Activated CD4-positive, alpha-beta T cell treated with anti-CD3 and anti-CD28 coated beads for 48 hours (primary cell): ENCODE measurements around the gene COL23A1.

Source experiments
- DNase-seq: peaks from one replicate; pipeline ENCODE4 v3.0.0-alpha.2; 2020

Gene COL23A1

DNA sequence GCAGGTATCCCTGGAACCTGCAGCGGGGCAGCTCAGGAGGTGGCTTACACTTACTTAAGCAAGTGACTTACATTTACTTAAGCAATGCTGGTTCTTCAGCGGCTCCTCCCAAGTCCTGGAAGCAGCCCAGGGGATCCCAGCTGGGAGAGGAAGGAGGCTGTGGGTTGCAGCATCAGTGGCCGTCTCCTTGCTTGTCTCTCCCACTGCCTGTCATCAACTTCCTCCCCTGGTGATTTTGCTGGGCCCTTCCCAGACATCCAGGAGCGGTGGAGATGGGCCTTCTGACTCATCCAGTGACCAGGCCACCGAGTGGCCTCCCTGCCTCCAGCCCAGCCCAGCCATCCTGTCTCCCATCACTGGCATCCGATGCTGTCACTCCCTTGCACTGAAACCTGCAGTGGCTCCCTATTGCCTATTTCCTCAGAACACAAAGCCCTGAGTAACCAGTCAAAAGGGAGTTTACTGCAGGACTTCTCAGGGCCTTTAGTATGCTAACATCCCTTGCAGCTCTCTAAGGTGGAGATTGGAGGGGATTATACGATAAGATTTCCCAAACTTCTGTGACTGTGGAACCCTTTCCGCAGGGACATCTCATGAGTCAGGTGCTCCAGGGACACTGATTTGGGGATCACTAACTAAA, 201.7 kb downstream of the COL23A1 start:
- DNase-seq: no peak

DNA sequence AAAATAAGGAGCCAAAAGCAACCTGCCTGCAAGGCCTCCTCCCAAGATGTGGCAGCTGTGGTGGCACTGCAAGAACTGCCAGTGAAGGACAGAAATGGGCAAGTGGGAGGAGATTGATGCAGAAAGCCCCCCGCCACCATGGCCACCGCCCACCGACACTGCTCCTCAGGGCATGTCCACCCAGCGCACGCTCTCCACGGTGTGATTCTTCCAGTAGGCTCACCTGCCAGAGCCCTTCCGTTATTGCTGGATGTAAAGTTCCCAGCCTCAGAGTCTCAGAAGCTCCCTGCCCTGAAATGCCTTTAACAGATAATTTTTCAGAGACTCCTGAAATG, 202.4 kb downstream of the COL23A1 start:
- DNase-seq: no peak

DNA sequence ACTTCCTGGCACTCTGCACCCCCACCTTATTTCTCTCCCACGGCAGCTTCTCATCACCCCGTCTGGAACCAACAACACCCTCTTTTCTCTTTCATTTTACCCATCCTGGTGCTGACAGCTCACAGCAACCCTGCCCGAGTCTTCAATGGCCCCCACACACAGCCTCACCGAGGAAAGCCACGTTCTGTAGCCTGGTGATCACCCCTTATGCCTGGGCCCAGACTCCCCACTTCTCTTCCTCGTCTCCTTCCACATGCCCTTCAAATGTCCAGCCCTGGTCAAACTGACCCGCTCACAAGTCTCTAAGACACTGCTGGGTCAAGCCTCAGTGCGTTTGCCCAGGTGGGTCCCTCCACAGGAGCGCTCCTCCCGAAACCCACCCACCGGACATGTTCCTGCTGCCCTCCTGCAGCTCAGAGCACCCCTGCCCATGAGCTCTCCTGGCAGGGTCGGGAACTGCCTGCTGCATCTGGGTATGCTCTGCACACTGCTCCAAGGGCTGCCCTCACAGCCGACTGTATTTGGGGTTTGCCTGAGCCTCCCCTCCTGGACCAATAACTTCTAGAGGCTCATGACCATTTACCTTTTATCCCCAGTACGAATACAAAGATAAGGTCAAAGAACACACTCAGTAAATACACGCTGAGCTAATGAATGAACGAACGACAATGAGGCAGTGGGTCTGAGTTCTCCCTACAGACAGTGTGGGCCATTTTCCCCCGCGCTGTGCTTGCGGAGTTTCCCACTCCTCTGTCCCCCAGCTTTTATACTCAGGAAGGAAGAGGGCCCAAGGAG, 202.9 kb downstream of the COL23A1 start:
- DNase-seq: no peak

DNA sequence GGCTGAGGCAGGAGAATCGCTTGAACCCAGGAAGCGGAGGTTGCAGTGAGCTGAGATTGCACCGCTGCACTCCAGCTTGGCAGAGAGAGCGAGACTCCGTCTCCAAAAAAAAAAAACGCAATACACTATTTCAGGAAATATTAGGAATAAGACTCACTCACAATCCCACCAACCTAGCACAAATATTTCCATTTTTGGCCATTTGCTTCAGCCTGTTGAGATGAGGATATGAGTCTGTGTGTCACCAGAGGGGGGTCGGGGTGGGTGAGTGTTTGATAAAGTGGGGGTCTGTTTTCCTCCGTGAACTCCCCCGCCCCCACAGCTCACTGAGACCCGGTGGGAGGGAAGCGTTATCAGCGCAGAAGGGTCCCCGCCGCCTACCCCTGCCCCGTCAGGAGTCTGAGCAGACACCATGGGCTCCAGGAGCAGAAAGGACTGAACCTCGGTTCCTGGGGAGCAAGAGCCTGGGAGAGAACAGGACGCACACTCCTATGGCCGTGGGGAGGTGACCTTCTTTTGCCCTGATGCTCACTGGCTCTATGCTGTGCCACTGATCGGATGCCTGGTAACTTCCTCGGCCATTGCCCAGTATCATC, 203.8 kb downstream of the COL23A1 start:
- DNase-seq: no peak

DNA sequence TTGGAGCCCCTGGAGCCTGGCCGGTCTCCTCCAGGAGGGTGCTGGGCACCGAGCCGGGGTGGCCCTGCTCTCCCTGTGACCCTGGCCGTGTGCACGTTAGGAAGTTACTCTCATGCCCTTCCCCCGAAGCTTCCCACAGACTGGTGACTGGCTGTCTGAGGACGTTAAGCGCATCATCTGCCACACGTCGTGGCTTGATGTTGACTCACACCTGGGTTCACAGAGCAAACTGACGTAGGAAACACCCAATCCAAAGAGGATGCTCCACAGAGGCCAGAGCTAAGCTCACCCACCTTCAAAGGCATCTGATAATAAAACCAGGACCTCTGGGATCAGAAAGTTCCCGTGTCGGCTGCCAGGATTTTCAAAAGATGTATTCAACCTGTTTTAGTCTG, 204.7 kb downstream of the COL23A1 start:
- DNase-seq: peak; percentile 26

DNA sequence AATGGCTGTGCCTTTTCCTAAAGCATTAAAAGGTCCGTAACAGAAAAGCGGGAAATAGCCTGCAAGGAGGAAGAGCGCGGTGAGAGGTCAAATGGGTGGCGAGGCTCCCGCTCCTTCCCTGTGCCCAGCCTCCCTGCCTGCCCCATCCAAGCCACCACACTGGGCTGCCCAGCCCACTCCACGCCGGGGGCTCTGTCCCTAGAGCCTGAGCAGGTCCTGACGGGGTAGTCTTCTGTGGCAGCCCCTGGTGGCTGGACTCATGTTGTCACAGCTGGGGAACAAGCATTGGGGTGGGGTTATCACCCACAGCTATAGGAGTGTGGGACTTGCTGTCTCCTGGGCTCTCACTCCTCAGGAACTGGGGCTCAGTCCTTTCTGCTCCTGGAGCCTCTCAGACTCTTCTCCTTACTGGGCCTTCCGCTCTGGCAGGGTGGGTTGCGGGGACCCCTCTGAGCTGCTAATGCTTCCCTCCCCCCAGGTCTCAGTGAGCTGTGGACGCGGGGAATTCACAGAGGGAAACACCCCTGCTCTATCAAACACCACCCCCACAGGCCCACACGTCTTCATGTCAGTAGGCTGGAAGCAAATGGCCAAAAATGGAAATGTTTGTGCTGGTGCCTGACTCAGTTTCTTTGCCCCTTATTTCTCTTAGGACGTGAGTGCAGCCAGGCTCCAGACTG, 205.2 kb downstream of the COL23A1 start:
- DNase-seq: no peak

DNA sequence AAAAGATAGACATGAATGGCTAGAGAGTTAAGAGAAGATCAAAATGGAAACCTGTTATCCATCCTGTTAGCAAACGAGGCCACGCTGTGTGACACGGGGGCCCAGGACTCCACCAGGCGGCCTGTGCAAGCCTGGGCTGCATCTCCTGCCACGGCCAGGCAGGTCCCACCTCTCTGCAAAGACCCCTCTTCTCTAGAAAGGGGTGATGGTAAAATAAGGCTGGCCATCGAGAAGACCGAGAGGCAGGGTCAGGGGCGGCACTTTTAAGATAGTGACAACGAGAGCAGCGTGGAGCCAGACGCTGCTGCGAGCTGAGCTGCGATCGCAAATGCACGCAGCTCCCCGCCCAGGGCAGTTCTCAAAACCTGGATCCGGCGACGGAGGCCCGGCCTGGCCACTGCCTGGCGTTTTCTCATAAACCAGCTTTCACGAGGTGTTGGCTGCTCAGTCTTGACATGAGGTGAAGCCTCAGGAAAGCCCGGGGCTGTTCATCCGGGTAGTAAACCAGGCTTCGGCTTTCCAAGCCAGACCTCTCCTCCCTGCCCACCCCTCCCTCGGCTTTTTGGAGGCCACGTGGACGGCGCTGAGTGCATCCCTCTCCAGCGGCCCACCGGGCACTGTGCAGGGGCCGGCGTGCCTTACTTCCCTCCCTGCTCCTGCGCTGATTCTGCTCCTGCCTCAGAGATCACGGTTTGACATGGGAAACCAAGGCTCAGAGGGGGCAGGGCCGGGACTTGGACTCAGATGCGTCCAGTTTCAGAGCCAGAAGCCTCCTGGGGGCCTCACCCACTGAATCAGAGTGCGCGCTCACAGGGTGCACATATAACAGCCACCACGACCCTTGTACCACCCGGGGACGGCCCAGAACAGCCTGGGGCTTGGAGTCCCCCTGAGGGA, 206.0 kb downstream of the COL23A1 start:
- no peak for DNase-seq

DNA sequence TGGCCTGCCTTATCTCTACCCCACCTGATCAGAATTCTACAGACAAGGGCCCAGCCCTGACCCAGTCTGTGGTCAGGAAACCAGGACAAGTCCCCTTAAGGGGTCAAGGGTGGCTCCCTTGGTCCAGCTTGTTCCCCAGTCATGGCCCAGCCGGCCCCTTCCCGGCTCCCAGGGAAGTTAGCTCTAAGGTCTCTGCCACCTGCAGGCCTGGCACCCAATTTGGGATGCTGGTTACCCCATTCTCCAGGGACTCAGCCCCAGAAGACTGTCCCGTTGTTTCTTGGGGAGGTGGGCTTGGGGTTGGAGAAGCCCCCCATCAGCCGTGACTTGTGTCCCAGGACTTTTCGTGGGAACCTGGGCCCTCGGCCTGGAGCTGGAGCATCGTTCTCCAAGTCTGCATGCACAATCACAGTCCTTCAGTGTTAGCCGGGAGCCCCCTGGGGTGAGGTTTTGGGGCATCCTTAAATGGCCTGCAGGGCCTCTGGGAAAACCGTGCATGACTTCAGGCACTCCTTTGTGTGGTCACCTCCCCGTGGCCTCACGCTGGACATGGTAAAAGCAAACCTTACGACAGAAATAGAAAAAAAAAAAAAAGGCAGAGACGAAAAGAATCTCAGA, 206.8 kb downstream of the COL23A1 start:
- DNase-seq: no peak

DNA sequence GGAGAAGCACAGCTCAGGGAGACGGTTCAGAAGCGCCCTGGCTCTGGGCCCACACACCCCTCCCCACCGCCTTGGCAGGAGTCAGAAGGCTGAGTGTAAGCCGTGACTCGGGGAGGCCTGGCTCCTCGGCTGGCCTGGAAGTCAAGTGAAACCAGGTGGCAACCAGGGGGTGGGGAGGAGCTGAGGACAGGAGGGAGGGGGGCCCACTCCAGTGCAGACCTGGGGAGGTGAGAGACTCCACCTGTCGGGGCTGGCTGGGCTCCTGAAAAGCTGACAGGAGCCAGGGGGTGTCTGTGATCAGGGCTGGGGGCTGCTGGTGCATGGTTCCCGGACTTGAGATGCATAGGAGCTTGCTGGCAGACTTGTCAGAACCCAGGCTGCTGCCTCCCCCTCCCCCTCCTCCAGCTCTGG, 207.4 kb downstream of the COL23A1 start:
- DNase-seq: no peak

DNA sequence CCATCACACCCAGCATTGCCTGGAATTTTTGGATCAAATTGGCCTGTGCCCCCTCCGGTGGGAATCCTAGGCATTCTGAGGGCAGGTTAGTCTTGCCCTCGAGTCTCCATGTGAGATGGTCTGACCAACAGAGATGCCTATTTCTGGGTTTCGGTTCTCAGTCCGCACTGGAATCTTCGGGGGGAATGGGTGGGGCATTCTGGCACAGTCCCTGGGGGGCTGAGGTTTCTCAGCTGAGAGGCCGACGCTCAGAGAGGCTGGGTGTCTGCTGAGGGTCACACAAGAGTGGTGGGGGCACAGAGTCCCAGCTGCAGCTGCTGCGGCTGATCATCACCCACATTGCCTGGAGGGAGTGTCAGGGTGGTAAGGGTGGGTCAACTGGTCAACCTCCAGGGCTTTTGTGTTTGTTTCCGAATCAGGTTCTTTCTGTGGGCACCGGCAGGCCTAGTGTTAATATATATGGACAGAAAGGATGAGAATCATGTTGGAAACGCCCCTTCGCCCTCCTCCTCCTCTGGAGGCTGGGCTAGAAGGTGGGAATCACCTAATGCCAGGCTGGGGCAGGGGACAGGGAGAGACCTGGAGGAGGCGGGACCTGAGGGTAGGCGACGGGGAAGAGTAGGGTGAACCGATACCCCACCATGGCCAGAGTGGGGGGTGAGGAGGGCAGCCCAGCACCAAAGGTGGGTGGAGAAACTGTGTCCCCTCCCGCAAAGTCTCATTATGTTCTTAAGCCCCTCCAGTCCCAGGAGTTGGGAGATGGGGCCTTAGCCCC, 208.1 kb downstream of the COL23A1 start:
- no peak for DNase-seq

DNA sequence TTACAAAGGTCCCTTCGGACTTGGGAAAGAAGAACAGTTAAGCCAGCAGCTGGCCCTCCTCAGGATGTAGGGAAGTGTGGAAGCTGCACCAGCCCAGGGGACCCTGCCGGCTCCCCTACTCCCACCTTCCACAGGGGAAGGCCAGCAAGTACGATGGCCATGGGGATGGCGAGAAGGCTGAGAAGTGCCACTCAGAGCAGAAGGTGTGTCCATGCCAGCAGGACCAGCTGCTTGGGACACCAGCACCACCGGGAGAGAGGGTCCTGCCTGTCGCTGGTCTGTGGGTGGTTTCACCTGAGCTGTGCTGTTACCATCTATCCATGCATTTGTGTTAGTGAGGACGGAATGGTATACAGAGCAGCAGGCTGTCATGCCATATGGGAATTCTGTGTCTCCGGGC, 209.0 kb downstream of the COL23A1 start:
- DNase-seq: no peak

DNA sequence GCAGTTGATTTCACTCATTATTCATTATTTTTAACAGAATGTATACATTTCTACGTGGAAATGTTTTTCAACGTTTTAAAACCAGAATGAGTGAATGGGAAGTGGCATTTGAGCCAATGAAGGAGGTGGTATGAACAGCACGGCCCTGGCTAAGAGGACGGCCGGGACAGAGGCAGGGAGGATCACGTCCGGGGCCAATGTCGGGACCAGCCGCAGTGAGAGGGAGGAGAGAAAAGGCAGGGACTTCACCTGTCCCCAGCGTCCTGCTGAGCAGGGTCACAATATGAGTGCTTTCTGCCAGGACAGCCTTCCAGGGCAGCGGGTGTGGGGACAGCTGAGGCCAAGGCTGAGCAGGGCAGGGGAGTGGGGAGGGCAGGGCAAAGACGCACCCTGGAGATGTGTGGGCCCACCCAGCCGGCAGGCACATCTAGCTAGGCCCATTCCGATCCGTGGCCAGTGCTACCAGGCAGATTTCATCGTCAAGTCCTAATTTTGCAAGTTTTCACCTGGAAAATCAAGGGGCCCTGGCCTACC, 209.6 kb downstream of the COL23A1 start:
- no peak for DNase-seq

DNA sequence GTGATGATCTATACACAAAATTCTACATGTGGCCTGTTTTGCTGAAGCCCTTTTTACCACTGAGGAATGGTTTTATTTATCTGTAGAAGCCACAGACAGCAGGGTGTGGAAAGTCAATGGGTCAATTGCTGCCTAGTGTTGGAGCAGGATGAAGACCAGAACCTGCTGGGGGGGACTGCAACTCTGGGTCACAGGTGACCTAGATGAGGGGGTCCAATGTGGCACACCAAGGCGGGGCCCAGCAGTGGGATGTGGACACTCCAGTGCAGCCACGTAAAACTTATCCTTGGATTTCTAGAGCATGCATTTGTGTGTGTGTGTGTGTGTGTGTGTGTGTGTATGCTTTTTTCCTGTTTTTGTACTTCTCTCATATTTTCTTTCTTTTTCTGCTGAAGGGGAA, 210.1 kb downstream of the COL23A1 start:
- DNase-seq: no peak

DNA sequence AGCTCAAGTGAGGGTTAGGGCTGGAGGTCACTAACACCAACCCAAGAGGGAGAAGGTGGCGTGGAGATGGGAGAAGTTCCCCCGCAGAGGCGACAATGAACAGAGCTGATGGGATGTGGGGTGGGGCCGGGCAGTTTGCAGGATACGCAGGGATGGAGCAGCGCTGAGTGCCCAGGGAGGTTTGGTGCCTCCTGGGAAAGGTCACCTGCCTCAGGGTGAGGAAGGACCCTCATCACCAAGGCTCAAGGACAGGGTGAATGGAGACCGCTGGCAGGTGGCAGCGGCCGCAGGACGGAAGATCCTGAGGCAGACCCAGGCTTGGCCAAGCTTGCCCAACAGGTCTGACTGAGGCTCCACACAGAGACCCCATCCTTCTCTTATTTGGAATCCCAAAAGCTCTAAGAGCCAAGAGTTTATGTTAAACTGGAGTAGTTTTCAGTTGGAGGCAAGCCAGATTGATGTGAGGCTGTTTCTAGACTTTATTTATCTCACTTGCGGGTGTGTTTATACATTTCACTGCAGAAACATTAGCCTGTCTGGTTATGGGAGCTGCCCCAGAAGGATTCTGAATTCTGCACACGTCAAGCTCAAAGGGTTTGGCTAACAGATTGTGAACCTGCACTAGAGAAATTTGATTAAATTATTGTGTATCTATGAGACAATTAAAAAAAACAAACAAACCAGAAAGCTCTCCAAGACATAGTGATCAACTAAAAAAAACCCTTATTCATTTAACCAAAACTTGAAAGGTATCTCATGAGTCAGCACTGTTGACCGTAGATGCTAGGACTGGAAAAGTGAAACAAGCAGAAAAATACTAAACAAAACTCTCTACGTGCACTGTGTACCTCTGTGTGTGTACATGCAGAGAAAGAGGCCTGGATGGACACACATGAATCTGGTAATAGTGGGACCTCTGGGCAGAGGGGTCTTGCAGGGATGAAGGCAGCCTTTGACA, 211.4 kb downstream of the COL23A1 start:
- no peak for DNase-seq

DNA sequence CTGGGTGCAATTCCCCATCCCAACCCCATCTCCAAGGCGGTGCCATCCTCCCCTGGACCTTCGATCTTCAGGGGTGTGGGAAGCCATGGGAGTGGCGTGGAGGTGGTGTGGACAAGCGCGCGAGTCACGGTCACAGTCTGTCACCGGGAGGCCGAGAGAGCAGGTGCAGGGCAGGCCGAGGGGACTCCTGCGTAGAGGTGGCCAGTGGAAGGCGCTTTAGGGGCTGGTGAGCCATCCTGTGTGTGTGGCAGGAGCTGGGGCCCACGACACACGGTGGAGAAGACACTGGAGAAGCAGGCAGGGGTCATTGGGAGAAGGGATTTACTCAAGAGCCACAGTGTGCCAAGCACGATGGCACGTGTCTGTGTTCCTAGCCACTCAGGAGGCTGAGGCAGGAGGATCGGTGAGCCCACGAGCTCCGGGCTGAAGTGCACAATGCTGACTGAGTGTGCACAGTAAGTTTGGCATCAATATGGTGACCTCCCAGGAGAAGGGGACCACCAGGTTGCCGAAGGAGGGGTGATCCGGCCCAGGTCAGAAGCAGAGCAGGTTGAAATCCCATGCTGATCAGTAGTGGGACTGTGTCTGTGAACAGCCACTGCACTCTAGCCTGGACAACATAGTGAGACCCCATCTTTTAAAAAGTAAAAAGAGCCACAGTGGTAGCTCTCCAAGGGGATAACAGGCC, 212.5 kb downstream of the COL23A1 start:
- DNase-seq: no peak

DNA sequence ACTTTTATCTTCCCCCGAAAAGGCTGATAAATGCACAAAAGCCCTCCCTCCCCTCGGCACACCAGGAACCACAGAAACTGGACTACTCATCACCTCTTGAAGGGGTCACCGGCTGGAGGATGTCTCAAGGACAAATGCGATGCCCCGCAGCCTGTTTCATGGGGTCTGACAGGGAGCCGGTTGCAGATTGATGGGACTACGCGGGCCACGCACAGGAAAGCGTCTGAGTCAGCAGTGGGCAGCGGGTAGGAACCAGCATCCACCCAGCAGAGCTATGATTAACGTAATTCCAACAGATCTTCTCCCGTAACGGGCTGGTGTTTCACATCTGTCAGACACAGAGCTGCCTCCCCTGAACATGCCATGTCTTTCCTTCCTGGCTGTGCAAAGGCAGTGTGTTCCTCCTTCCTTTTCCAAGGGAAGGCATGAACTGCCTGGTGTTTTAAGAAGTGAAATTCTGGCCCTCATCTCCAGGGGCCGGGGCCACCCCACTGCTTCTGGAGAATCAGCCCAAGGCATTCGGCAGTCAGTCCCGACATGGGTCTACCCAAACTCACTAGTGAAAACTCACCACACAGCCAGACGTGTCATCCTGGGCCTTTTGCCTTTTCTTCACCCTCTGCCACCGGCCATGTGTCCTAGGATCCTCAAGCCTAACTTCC, 213.1 kb downstream of the COL23A1 start:
- no peak for DNase-seq

DNA sequence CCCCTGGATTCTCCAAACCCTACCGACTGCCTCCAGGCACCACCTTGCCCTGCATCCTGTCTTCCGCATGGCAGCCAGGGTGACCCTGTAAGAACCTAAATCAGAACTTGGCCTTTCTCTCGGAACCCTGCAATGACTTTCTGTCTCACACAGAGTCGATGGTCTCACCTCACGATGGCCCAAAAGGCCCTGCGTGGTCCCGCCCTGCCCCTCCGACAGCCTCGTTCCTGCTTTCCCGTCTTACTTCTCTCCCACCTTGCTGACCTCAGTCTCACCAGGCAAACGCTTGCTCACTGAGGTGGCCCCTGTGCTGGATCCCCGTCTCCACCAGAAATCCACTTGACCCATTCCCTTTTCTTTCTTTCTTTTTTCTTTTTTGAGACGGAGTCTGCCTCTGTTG, 214.8 kb downstream of the COL23A1 start:
- DNase-seq: no peak

DNA sequence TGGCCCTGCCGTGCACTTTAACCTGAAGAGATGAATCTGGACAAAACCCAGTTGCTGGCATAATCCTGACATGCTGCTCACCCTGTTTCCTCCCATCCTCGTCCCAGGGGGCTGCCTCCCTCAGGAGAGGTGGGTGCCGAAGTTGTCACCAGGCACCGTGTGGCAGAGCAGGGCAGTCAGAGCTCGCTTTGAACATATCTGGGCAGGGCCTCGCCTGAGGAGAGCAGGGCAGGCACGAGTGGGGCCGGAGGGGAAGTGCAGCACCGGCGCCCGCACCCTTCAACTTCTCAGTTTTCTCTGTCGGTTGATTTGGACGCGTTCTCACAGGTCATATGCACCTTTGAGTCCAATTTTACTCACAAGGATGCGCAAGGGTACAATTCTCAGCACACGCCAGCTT, 216.5 kb downstream of the COL23A1 start:
- DNase-seq: no peak

DNA sequence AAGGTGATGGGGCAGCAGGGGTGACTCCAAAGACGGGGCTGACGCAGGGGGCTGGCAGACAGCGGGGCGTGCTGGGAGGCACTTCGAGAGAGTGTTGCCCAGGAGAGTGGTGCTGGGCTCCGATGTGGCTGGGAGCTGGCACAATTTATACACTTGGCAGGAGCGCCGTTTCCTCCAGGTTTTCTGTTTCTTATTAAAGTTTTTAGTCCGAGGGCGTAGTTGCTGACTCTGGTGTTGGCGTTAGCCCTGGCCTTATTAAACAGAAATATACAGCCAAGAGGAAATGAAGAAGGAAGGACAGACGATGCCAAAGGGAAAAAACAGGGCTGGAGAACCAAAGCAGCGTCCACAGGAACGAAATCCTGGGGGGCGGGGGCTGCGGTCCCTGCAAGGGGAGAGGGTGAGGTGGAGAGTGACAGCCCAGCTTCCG, 218.0 kb downstream of the COL23A1 start:
- DNase-seq: no peak
